ENCODE measurements around the gene C11orf71.

The C11orf71 gene

GRCh38 chr11:114447444-114447843 lies 47.1 kb upstream of the C11orf71 start:
- Histone ChIP-seq H3K36me3 (ENCODE audit: low read depth) (peaks cover 83% of the 10 kb centered on the region), H3K4me1 (ENCODE audit: insufficient read depth, poor library complexity, severe bottlenecking) (no peaks in the 10 kb centered on the region), H3K9me3 (ENCODE audit: severe bottlenecking) (no peaks in the 10 kb centered on the region), H3K27me3 (ENCODE audit: insufficient read depth, poor library complexity, severe bottlenecking) (no peaks in the 10 kb centered on the region), H3K4me3 (ENCODE audit: severe bottlenecking) (no peak overlapping the region), H3K27ac (ENCODE audit: poor library complexity, severe bottlenecking) (no peak overlapping the region)
- ATAC-seq (ENCODE audit: low read depth) (no peak), DNase-seq (ENCODE audit: low spot score) (no peak)
- TF ChIP-seq CTCF (IDR thresholded peaks at IDR 0.05; ENCODE audit: poor library complexity, severe bottlenecking) = no peak

- ATAC-seq (ENCODE audit: low read depth) (no peak), DNase-seq (ENCODE audit: low spot score) (no peak)
- no peak for TF ChIP-seq CTCF (IDR thresholded peaks at IDR 0.05; ENCODE audit: poor library complexity, severe bottlenecking)
- no peak overlapping the region for H3K4me3 ChIP-seq (ENCODE audit: severe bottlenecking)
- H3K9me3 ChIP-seq (ENCODE audit: severe bottlenecking) = no peaks in the 10 kb centered on the region
- peaks cover 56% of the 10 kb centered on the region for H3K36me3 ChIP-seq (ENCODE audit: low read depth)
- no peaks in the 10 kb centered on the region for H3K27me3 ChIP-seq (ENCODE audit: insufficient read depth, poor library complexity, severe bottlenecking)
- H3K27ac ChIP-seq (ENCODE audit: poor library complexity, severe bottlenecking) = no peak overlapping the region
- H3K4me1 ChIP-seq (ENCODE audit: insufficient read depth, poor library complexity, severe bottlenecking) = peaks cover 16% of the 10 kb centered on the region
Observed at GRCh38 chr11:114442536-114442935, 42.2 kb upstream of the C11orf71 start.

GRCh38 chr11:114441921-114442320 lies 41.6 kb upstream of the C11orf71 start:
- TF ChIP-seq CTCF (IDR thresholded peaks at IDR 0.05; ENCODE audit: poor library complexity, severe bottlenecking) = no peak
- H3K27me3 ChIP-seq (ENCODE audit: insufficient read depth, poor library complexity, severe bottlenecking) = no peaks in the 10 kb centered on the region
- ATAC-seq (ENCODE audit: low read depth) (no peak), DNase-seq (ENCODE audit: low spot score) (no peak)
- H3K27ac ChIP-seq (ENCODE audit: poor library complexity, severe bottlenecking) = no peak overlapping the region
- H3K4me3 ChIP-seq (ENCODE audit: severe bottlenecking) = no peak overlapping the region
- H3K36me3 ChIP-seq (ENCODE audit: low read depth) = peaks cover 56% of the 10 kb centered on the region
- H3K4me1 ChIP-seq (ENCODE audit: insufficient read depth, poor library complexity, severe bottlenecking) = peaks cover 16% of the 10 kb centered on the region
- H3K9me3 ChIP-seq (ENCODE audit: severe bottlenecking) = no peaks in the 10 kb centered on the region

- Histone ChIP-seq H3K4me3 (ENCODE audit: severe bottlenecking) (peak overlapping the region; percentile 86), H3K9me3 (ENCODE audit: severe bottlenecking) (no peaks in the 10 kb centered on the region), H3K27me3 (ENCODE audit: insufficient read depth, poor library complexity, severe bottlenecking) (no peaks in the 10 kb centered on the region), H3K36me3 (ENCODE audit: low read depth) (peaks cover 51% of the 10 kb centered on the region), H3K27ac (ENCODE audit: poor library complexity, severe bottlenecking) (peak overlapping the region; percentile 52), H3K4me1 (ENCODE audit: insufficient read depth, poor library complexity, severe bottlenecking) (peaks cover 16% of the 10 kb centered on the region)
- ATAC-seq (ENCODE audit: low read depth) (no peak), DNase-seq (ENCODE audit: low spot score) (no peak)
- TF ChIP-seq CTCF (IDR thresholded peaks at IDR 0.05; ENCODE audit: poor library complexity, severe bottlenecking) = no peak
Observed at GRCh38 chr11:114440971-114441763, 40.9 kb upstream of the C11orf71 start.

All from RWPE2 (cell line).